Astrocyte (in vitro differentiated cells and primary cell): ENCODE measurements around the gene ZNF3. TPM values are rescaled to one million over a fixed set of nuclear protein-coding genes. Genes with fewer than 3 reads are reported as not detected.

Experiments
- DNase-seq: peaks from one replicate; pipeline ENCODE4 v3.0.0-alpha.2; 2010; ENCODE audit warnings: low read depth
- FAIRE-seq: peaks from 2 replicates; lab custom pipeline; 2011; peaks lifted over from hg19 to GRCh38; lab: Jason Lieb, UNC
- H2AFZ ChIP-seq: 2 replicates; pipeline ENCODE4 v1.6.0; 2012; ENCODE audit warnings: low read depth, low read length, inconsistent platforms
- H3K27ac ChIP-seq: 2 replicates; pipeline ENCODE4 v1.5.1; 2011; ENCODE audit warnings: low read depth, low read length, inconsistent platforms
- H3K27me3 ChIP-seq: 2 replicates; pipeline ENCODE4 v1.6.0; 2011; ENCODE audit warnings: low read length, inconsistent platforms; ENCODE audit not compliant: insufficient read depth
- H3K36me3 ChIP-seq: 2 replicates; pipeline ENCODE4 v1.5.1; 2011; ENCODE audit warnings: low read length, inconsistent platforms; ENCODE audit not compliant: insufficient read depth
- H3K4me1 ChIP-seq: 2 replicates; pipeline ENCODE4 v1.5.1; 2011; ENCODE audit warnings: low read length, inconsistent platforms; ENCODE audit not compliant: insufficient read depth
- H3K4me2 ChIP-seq: 2 replicates; pipeline ENCODE4 v1.6.0; 2012; ENCODE audit warnings: low read length, inconsistent platforms
- H3K4me3 ChIP-seq: 2 replicates; pipeline ENCODE4 v1.5.1; 2011; ENCODE audit warnings: low read depth, mild to moderate bottlenecking, low read length, inconsistent platforms; ENCODE audit not compliant: insufficient read depth
- H3K79me2 ChIP-seq: 2 replicates; pipeline ENCODE4 v1.6.0; 2012; ENCODE audit warnings: mild to moderate bottlenecking, low read length, inconsistent platforms; ENCODE audit not compliant: insufficient read depth
- H3K9ac ChIP-seq: 2 replicates; pipeline ENCODE4 v1.6.0; 2012; ENCODE audit warnings: mild to moderate bottlenecking, low read length, inconsistent platforms
- H3K9me3 ChIP-seq: 2 replicates; pipeline ENCODE4 v1.5.1; 2012; ENCODE audit warnings: low read depth, mild to moderate bottlenecking, low read length, inconsistent platforms; ENCODE audit not compliant: insufficient read depth
- H4K20me1 ChIP-seq: 2 replicates; pipeline ENCODE4 v1.6.0; 2012; ENCODE audit warnings: low read length, inconsistent platforms; ENCODE audit not compliant: insufficient read depth
- H3K27ac Mint-ChIP-seq: one replicate; pipeline ENCODE4 v1.8.0; 2021; ENCODE audit warnings: mild to moderate bottlenecking, mixed read lengths; ENCODE audit not compliant: unreplicated experiment
- H3K27me3 Mint-ChIP-seq: one replicate; pipeline ENCODE4 v1.8.0; 2021; ENCODE audit warnings: low read depth, mixed read lengths; ENCODE audit not compliant: unreplicated experiment
- H3K36me3 Mint-ChIP-seq: one replicate; pipeline ENCODE4 v1.8.0; 2021; ENCODE audit warnings: low read depth, mixed read lengths; ENCODE audit not compliant: unreplicated experiment
- H3K4me1 Mint-ChIP-seq: one replicate; pipeline ENCODE4 v1.8.0; 2021; ENCODE audit warnings: low read depth, mixed read lengths; ENCODE audit not compliant: unreplicated experiment
- H3K4me3 Mint-ChIP-seq: one replicate; pipeline ENCODE4 v1.8.0; 2021; ENCODE audit warnings: mild to moderate bottlenecking, moderate library complexity, mixed read lengths; ENCODE audit not compliant: unreplicated experiment
- H3K9me3 Mint-ChIP-seq: one replicate; pipeline ENCODE4 v1.8.0; 2021; ENCODE audit warnings: mild to moderate bottlenecking, mixed read lengths; ENCODE audit not compliant: unreplicated experiment
- EZH2 ChIP-seq: IDR thresholded peaks from 2 replicates; pipeline ENCODE4 v1.6.1; 2012; ENCODE audit warnings: mild to moderate bottlenecking, low read length, inconsistent platforms; ENCODE audit not compliant: insufficient read depth
- total RNA-seq: library from RNA; stranded (reverse); gene quantifications from 2 replicates; pipeline ENCODE4 v1.2.1, GENCODE V29; 2021
- TF ChIP-seq, protein P1 (sequence below): IDR thresholded peaks from 2 replicates; pipeline ENCODE4 v1.5.1; 2011; ENCODE audit warnings: low read depth, mild to moderate bottlenecking, inconsistent platforms, low read length, moderate library complexity; ENCODE audit not compliant: insufficient read depth

ZNF3 gene
- total RNA-seq, 1 donor from 2014 or later: 24.0 TPM

DNA sequence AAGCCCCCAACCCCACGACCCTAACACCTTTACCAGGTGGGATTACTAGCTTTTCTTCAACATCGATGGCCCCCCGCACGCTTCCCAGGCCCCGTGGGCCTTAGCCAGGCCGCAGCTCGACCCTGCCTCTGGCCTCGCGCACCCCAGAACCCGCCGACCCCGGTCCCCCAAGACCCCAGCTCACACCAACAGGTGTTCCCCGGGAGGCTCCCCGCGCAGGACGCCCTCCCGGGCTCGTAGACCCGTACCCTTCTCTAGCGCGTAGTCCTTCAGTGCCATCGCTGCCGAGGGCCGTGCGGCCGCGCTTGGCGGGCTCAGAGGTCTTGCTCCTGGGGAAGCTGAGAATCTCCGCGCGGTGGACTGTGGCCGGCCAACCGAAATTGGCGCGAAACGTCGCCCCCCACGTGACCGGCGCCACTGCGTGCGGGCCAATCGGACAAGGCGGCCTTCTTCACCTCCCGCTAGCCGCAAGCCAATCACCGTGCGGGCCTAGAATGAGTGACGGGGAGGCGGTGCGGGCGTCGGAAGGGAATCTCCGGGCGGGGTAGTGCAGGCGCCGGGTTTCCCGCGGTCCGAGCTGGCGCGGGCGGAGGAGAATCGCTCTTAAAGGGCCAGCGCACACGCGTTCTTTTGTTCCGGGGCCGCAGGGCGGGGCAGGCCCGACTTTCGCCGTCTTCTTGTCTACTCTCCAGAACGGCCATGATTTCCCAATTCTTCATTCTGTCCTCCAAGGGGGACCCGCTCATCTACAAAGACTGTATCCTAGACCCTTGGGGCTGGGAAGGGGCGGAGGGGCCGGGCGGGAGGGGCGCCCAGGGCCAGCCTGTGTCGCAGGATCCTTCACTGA, 19.7 kb upstream of the ZNF3 start, which contains the start of the genes AP4M1 and MCM7:
Gene AP4M1 (plus strand): TSS at position 628 of the 847 bp plus-strand sequence. CDS start 72 bp downstream, at position 700.
Gene MCM7 (minus strand): TSS at position 382 of the 847 bp plus-strand sequence. CDS start 103 bp downstream, at position 279.
- no peak for FAIRE-seq
- H3K4me1 Mint-ChIP-seq: peaks cover 22% of the 10 kb centered on the region

DNA sequence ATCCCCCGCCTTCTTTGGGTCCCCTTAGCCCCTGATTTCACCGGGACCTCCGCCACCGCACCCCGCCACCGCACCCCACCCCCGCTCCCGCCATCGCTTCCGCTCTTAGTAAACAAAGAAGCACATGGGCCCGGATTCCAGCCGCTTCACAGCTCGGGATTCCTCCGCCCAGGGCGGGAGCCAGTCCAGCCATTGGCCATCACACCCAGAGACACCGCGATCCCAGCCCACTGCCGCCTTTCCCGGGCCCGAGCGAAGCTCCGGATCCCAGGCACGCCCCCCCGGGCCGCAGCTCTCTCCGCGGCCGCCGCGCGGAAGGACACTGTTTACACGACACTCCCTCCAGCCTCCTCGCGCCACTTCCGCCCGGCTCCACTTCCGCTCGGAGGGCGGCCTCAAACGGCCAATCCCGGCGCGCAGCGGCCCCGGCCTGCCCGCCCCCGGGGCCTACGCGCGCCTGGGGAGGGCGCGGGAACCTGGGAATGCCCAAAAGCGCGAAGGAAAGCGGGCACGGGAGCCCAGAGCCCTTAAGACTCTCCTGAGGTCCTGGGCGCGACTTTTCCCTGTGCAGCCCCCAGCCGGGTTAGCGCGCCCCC, 19.0 kb upstream of the ZNF3 start:
- no peaks in the 10 kb centered on the region for H3K27me3 Mint-ChIP-seq
- peaks cover 22% of the 10 kb centered on the region for H3K4me1 Mint-ChIP-seq
- Histone ChIP-seq H3K4me3 (peak overlapping the region; percentile 69), H2AFZ (no peak overlapping the region), H3K4me1 (peaks cover 24% of the 10 kb centered on the region), H3K79me2 (peaks cover 57% of the 10 kb centered on the region), H3K36me3 (peaks cover 35% of the 10 kb centered on the region), H3K9ac (peak overlapping the region; percentile 91), H4K20me1 (peaks cover 30% of the 10 kb centered on the region), H3K27ac (peak overlapping the region; percentile 84), H3K9me3 (no peaks in the 10 kb centered on the region), H3K27me3 (no peaks in the 10 kb centered on the region), H3K4me2 (peak overlapping the region; percentile 93)
- H3K36me3 Mint-ChIP-seq: peaks cover 24% of the 10 kb centered on the region
- no peak for TF ChIP-seq EZH2
- TF ChIP-seq, protein P1, sequence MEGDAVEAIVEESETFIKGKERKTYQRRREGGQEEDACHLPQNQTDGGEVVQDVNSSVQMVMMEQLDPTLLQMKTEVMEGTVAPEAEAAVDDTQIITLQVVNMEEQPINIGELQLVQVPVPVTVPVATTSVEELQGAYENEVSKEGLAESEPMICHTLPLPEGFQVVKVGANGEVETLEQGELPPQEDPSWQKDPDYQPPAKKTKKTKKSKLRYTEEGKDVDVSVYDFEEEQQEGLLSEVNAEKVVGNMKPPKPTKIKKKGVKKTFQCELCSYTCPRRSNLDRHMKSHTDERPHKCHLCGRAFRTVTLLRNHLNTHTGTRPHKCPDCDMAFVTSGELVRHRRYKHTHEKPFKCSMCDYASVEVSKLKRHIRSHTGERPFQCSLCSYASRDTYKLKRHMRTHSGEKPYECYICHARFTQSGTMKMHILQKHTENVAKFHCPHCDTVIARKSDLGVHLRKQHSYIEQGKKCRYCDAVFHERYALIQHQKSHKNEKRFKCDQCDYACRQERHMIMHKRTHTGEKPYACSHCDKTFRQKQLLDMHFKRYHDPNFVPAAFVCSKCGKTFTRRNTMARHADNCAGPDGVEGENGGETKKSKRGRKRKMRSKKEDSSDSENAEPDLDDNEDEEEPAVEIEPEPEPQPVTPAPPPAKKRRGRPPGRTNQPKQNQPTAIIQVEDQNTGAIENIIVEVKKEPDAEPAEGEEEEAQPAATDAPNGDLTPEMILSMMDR: no peak
- H3K4me3 Mint-ChIP-seq: peak overlapping the region; percentile 93
- H3K27ac Mint-ChIP-seq: peak overlapping the region; percentile 91
- DNase-seq (peak; percentile 97), FAIRE-seq (no peak)
- H3K9me3 Mint-ChIP-seq: no peaks in the 10 kb centered on the region

More for the DNA sequence above, 19.7 kb upstream of the ZNF3 start, which contains the start of the genes AP4M1 and MCM7:
- no peaks in the 10 kb centered on the region for H3K9me3 Mint-ChIP-seq
- no peaks in the 10 kb centered on the region for H3K27me3 Mint-ChIP-seq
- Histone ChIP-seq H3K9ac (peak within 1 kb of the TSS; percentile 91), H3K27me3 (no peaks in the 10 kb centered on the region), H3K9me3 (no peaks in the 10 kb centered on the region), H3K36me3 (peaks cover 32% of the 10 kb centered on the region), H3K79me2 (peaks cover 50% of the 10 kb centered on the region), H4K20me1 (peaks cover 23% of the 10 kb centered on the region), H2AFZ (no peak within 1 kb of the TSS), H3K4me1 (peaks cover 24% of the 10 kb centered on the region), H3K27ac (peak within 1 kb of the TSS; percentile 84), H3K4me2 (peak within 1 kb of the TSS; percentile 93), H3K4me3 (peak within 1 kb of the TSS; percentile 69)
- peaks cover 17% of the 10 kb centered on the region for H3K36me3 Mint-ChIP-seq
- peak; percentile 98 for DNase-seq
- peak within 1 kb of the TSS; percentile 93 for H3K4me3 Mint-ChIP-seq
- TF ChIP-seq, protein P1: no peak
- no peak for TF ChIP-seq EZH2
- H3K27ac Mint-ChIP-seq: peak within 1 kb of the TSS; percentile 91
